SIG-M5 (cell line): ENCODE measurements around the gene MGAT3.
"Not testable (repeated sequence)": the region's sequence is repeated elsewhere in the genome, so short reads cannot be mapped to it uniquely, and the experiment has no call there.

ENCODE experiments used
- DNase-seq: peaks from one replicate; lab custom pipeline; 2025; lab: John Stamatoyannopoulos, UW

Gene MGAT3

GRCh38 chr22:39490966-39491680 lies 34.3 kb downstream of the MGAT3 start:
- no peak for DNase-seq

- no peak for DNase-seq
Observed at GRCh38 chr22:39491696-39492095, 34.9 kb downstream of the MGAT3 start.

DNA sequence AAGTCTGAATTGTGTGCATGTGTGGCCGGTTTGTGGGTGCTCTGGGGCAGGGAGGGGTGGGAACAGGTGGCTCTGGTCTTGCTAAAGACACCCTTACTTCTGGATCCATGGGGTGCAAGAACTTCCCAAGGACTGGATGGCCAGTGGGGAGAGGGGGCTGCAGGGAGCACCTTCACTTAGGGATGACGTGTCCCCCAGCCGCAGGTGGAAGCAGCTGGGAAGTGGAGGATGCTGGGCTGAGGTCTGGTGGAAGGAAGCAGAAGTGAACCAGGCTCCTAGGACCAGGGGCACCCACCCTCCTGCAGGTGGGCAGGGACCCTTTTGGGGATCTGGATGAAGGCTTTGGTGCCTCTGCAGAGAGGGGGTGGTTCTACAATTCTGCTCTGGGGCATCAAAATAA lies 35.4 kb downstream of the MGAT3 start:
- no peak for DNase-seq

GRCh38 chr22:39493759-39494158 lies 36.9 kb downstream of the MGAT3 start:
- no peak for DNase-seq

DNA sequence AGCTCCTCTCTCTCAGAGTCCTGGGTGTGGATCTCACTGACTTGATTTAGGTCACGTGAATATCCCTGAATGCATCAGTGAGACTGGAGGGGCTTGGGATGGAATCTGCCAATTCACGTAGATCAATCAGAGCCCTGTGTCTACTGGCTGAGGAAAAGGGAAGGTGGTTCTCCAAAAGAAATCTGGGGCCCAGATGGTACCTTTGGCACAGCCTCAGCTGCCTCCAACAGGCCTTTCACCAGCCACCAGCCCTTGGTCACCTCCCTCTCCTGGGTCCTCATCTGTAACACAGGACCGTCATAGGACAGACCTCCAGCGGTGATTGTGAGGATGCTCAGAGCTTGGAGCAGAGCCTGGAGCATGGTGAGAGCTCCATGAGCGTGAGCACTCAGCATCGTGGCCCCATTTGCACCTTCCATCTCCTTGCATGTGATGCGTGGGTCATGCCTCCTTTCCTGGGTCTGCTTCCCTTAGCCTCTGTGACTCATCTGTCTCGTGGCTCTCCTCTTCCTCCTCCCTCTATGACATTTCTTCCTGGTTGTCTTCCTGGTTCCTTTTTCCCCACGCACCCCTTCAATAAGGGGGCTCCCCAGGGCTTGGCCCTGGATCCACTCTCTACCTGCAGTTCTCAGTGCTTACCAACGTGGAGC lies 37.8 kb downstream of the MGAT3 start:
- DNase-seq = no peak

DNA sequence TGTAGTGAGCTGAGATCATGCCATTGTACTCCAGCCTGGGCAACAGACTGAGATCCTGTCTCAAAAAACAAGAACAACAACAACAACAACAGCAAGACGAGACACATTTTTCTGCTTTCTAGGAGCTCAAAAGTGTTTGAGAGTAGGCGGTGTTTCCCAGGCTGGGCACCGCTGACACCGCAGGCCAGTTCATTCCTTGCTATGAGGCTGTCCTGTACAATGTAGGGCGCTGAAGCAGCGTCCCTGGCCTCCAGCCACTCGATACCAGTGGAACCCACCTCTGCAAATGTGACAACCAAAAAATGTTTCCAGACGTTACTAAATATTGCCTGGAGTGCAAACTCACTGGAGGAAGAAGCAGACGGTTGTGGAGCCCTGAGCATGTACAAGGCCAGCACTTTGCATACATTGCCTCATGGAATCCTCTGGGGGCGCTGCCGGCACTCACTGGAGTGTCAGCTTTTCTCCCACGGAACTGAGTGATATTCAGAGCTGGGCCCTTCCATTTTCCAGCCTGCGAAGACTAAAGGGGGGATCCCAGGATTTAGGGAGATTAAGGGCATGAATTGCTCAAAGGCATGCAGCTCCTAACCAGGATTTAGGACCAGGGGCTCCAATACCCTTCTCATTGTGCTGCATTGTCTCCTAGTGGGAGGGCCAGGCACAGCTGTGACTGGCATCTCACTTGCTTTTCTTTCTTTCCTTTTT lies 39.5 kb downstream of the MGAT3 start:
- peak; percentile 46 for DNase-seq

- no peak for DNase-seq
Observed at GRCh38 chr22:39497429-39497828, 40.6 kb downstream of the MGAT3 start.

- no peak for DNase-seq
Observed at GRCh38 chr22:39498368-39498767, 41.6 kb downstream of the MGAT3 start.

DNA sequence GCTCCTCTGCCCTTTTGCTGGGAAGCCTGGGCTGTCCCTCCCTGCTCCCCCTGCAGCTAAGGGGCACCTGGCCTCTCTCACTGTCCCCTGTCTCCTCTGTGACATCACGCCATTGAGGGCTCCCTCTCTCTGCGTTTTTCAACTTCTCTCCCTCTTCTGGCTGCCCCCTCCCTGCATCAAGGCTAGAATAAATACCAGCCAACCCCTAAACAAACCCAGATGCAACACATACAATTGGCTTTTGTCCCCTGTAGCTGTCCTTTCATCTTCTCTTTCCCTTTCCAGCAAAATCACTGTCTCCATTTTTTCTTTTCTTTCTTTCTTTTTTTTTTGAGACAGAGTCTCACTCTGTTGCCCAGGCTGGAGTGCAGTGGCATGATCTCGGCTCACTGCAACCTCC lies 42.0 kb downstream of the MGAT3 start:
- DNase-seq = no peak

DNA sequence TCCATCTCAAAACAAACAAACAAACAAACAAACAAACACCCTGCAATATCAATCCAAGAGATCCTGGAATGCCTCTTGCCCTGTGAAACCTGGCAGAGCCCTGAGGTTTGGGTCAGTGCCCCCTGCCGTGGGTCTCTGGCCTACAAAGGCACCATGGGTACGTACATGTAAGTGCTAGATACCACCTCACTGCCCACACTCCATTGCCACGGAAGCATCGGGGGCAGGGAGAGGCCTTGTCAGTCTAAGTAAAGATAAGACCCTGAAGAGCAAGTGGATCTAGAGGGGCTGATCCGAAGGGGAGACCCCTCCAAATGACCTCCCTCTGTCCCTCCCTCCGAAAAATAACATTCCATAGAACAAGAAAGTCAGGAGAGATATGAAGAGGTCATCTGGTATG lies 43.3 kb downstream of the MGAT3 start:
- no peak for DNase-seq

DNA sequence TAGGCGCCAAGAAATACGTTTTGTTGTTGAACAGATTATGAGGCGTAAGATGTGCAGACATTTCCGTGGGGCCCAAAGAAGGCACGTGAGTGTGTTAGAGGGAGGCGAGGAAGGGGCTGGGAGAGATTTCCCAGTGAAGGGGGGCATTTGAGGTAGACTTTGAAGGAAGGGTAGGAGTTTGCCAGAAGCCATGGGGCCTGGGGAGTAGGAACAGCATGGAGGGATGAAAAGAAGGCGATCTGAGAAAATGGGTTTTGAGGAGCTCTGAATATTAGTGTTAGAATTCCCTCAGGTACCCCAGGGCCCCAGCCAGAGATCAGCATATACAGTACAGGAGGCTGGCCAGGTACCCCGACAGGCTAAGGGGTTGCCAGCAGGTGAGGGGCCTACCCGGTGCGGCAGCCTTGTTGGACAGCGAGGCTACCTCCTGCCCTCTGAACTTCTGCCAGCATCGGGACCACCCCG lies 44.9 kb downstream of the MGAT3 start:
- DNase-seq = no peak

DNA sequence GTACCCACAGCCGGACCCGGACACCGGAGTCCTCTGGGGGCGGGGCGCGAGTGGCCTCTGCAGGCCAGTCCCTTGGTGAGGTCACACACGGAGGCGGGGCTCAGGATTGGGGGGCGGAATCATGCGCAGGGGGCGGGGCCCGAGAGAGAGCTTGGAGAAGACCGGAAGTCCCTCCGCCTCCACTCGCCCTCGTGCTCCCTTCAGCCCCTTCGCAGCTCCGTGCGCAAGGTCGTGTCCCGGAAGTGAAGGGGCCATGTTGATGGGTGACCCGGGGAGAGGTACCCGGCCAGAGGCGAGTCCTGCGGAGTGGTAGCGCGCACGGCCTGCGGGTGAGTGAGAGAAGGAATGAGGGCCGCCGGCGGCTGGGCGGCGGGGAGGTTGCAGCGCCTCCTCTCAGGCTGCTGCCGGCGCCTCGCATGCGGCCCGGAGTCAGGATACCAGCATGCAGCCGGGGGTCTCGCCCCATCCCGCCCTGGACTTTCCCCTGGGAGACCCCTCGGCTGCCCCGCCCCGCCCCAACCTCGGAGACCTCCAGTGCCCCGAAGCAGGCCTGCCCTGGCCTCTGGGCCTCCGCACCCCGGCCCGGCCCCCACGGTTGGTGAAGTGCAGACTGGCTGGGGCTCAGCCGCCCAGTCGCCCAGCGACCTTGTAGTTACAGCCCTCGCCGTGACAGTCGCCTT lies 45.4 kb downstream of the MGAT3 start, which contains the start of gene MIEF1:
TSS of gene MIEF1 (plus strand) at position 182 of the 680 bp plus-strand sequence. CDS start 9,005 bp downstream, outside the sequence.
- DNase-seq = no peak

- no peak for DNase-seq
Observed at GRCh38 chr22:39502789-39503409, 46.1 kb downstream of the MGAT3 start.

DNA sequence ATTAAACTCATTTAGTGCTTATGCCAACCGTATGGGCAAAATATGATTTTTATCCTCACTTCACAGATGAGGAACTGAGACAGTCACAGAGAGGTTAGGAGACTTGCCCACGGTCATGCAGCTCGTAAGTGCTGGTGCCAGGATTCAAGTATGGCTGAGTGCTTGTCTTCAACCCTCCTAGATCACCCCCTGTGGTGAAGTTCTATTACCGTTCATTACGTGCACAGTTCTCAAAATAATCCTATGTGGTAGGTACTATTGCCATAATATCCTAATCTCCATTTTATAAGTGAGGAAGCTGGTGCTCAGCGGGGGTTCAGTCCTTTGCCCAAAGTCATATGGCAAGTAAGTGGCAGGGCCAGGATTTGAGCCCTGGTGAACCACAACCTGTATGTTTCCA lies 46.8 kb downstream of the MGAT3 start:
- no peak for DNase-seq

DNA sequence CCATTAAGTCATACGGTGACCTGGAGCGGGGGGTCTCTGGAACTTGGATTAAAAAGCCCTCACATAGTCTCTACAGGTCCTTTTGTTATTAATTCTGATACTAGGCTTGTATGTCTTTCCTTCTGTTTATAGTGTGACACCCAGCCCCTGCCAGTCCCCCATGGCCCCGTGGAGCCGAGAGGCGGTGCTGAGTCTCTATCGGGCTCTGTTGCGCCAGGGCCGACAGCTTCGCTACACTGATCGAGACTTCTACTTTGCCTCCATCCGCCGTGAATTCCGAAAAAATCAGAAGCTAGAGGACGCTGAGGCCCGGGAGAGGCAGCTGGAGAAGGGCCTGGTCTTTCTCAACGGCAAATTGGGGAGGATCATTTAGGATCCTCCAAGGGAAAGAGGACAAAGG lies 47.3 kb downstream of the MGAT3 start:
- no peak for DNase-seq

- DNase-seq = not testable (repeated sequence)
Observed at GRCh38 chr22:39507021-39507420, 50.2 kb downstream of the MGAT3 start.

- no peak for DNase-seq
Observed at GRCh38 chr22:39508393-39508792, 51.6 kb downstream of the MGAT3 start.

GRCh38 chr22:39510529-39511149 lies 53.8 kb downstream of the MGAT3 start:
- DNase-seq = no peak

- no peak for DNase-seq
Observed at GRCh38 chr22:39511226-39511625, 54.4 kb downstream of the MGAT3 start.

GRCh38 chr22:39512026-39512425 lies 55.2 kb downstream of the MGAT3 start:
- DNase-seq = no peak

DNA sequence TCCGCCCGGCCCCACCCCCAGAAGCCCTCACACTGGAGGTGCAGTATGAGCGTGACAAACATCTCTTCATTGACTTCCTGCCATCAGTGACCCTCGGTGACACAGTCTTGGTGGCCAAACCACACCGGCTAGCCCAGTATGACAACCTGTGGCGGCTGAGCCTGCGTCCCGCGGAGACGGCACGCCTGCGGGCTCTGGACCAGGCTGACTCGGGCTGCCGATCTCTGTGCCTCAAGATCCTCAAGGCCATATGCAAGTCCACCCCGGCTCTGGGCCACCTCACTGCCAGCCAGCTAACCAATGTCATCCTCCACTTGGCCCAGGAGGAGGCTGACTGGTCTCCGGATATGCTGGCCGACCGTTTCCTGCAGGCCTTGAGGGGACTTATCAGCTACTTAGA lies 57.0 kb downstream of the MGAT3 start:
- DNase-seq = no peak
